K562 (cell line): ENCODE measurements around the gene COL4A4. TPM values are rescaled to one million over a fixed set of nuclear protein-coding genes. Genes with fewer than 3 reads are reported as not detected.

Source experiments
- ATAC-seq: fragments of 200-7000 bp; cut with Tn5 transposase; 3 replicates; pipeline ENCODE4 v1.9.1; 2020; ENCODE audit warnings: moderate library complexity
- BruUV-seq: library from RNA; stranded (reverse); fragments of 400-500 nt; replicated peaks from 2 replicates; lab custom pipeline; 2021; lab: Mats Ljungman, UMichigan
- CTCF ChIA-PET: fragments of 300-600 bp; formaldehyde crosslinking; extraction: SDS; loops from one replicate; lab custom pipeline; 2021; ENCODE audit warnings: low intra/inter-chr PET ratio; lab: Yijun Ruan, JAX
- POLR2A ChIA-PET: fragments of 300-600, 350-650 bp; sonication (Branson Sonifier 250); formaldehyde crosslinking; extraction: SDS; loops from one replicate; lab custom pipeline; 2021; ENCODE audit warnings: antibody characterized with exemption, inconsistent platforms; lab: Yijun Ruan, JAX
- DNase-seq, 4 experiments: peaks; one replicate each; pipeline versions ENCODE4 v3.0.0 to v3.0.0-alpha.2; 2011 to 2018; ENCODE audit warnings: low spot score in 3 of 4, mixed read lengths in 3 of 4; ENCODE audit errors: extremely low read depth in 1 of 4
- FAIRE-seq: peaks from 2 replicates; lab custom pipeline; 2011; peaks lifted over from hg19 to GRCh38; lab: Jason Lieb, UNC
- H2AFZ ChIP-seq: 2 replicates; pipeline ENCODE4 v1.6.0; 2011; ENCODE audit warnings: low read depth, low read length, control low read depth, inconsistent platforms
- H3K27ac ChIP-seq: fragments of 200-600 bp; 3 replicates; pipeline ENCODE4 v1.8.0; 2011; ENCODE audit warnings: low read depth, mild to moderate bottlenecking, control low read depth, inconsistent platforms, low read length, moderate library complexity, mixed read lengths; ENCODE audit errors: extremely low read depth
- H3K27me3 ChIP-seq, 2 experiments: fragments of 300-600 bp in 1 of 2; 2 replicates in 1 of 2; 3 replicates in 1 of 2; pipeline versions ENCODE4 v1.6.0 to v1.8.0; 2011; ENCODE audit warnings: inconsistent platforms in 2 of 2, low read length in 2 of 2, mild to moderate bottlenecking in 1 of 2, mixed read lengths in 1 of 2, moderate library complexity in 1 of 2; ENCODE audit not compliant: control insufficient read depth in 2 of 2, insufficient read depth in 2 of 2
- H3K36me3 ChIP-seq: fragments of 300-600 bp; 3 replicates; pipeline ENCODE4 v1.8.0; 2011; ENCODE audit warnings: mild to moderate bottlenecking, low read length, inconsistent platforms; ENCODE audit not compliant: control insufficient read depth, insufficient read depth
- H3K4me1 ChIP-seq, 2 experiments: fragments of 200-600 bp in 1 of 2; replicated peaks in 1 of 2; 2 replicates in 1 of 2; 3 replicates in 1 of 2; pipeline versions ENCODE4 v1.5.1 to v1.8.0; 2011; ENCODE audit warnings: inconsistent platforms in 2 of 2, low read length in 2 of 2, mild to moderate bottlenecking in 1 of 2, mixed read lengths in 1 of 2, moderate library complexity in 1 of 2; ENCODE audit not compliant: control insufficient read depth in 2 of 2, insufficient read depth in 2 of 2
- H3K4me2 ChIP-seq: 2 replicates; pipeline ENCODE4 v1.6.1; 2011; ENCODE audit warnings: low read length, control low read depth, inconsistent platforms, mixed read lengths; ENCODE audit not compliant: insufficient read depth
- H3K4me3 ChIP-seq: fragments of 200-600 bp; sonication (generic), shearing (Covaris generic); 2 replicates; pipeline ENCODE4 v1.5.1; 2016; ENCODE audit warnings: control low read depth, inconsistent platforms
- H3K79me2 ChIP-seq: fragments of 200-600 bp; 3 replicates; pipeline ENCODE4 v1.8.0; 2011; ENCODE audit warnings: low read length, inconsistent platforms; ENCODE audit not compliant: control insufficient read depth, insufficient read depth
- H3K9ac ChIP-seq, 2 experiments: 2 replicates each; pipeline versions ENCODE4 v1.6.0 to v1.6.1; 2011; ENCODE audit warnings: low read depth in 2 of 2, low read length in 2 of 2, control low read depth in 1 of 2, inconsistent platforms in 1 of 2, mild to moderate bottlenecking in 1 of 2, mixed read lengths in 1 of 2; ENCODE audit not compliant: insufficient read depth in 1 of 2
- H3K9me1 ChIP-seq: one replicate; pipeline ENCODE4 v1.6.0; 2011; ENCODE audit warnings: inconsistent platforms, mild to moderate bottlenecking, low read length, moderate library complexity; ENCODE audit not compliant: control insufficient read depth, insufficient read depth
- H3K9me3 ChIP-seq: replicated peaks from 2 replicates; pipeline ENCODE4 v1.5.1; 2011; ENCODE audit warnings: low read depth, low read length, inconsistent platforms; ENCODE audit not compliant: control insufficient read depth, insufficient read depth
- H4K20me1 ChIP-seq: replicated peaks from 2 replicates; pipeline ENCODE4 v1.6.1; 2011; ENCODE audit warnings: low read length, inconsistent platforms, mixed read lengths; ENCODE audit not compliant: control insufficient read depth, insufficient read depth
- CREB1 ChIP-seq, 2 experiments: sonication (generic) in 1 of 2; formaldehyde crosslinking in 1 of 2; IDR thresholded peaks; 2 replicates each; pipeline versions ENCODE4 v1.6.1 to v1.8.0; 2012 to 2022; ENCODE audit warnings: inconsistent platforms in 1 of 2, mild to moderate bottlenecking in 1 of 2, missing genetic modification reagents in 1 of 2, moderate library complexity in 1 of 2
- HBP1 ChIP-seq: fragments of 450-650 bp; formaldehyde crosslinking; IDR thresholded peaks from 2 replicates; pipeline ENCODE4 v1.4.0; 2022; ENCODE audit warnings: missing genetic modification characterization
- HDAC6 ChIP-seq: IDR thresholded peaks from 2 replicates; pipeline ENCODE4 v1.6.1; 2012; ENCODE audit warnings: low read depth, mild to moderate bottlenecking, control low read depth, inconsistent platforms, low read length, moderate library complexity
- HNRNPH1 ChIP-seq: fragments of 200-400 bp; formaldehyde crosslinking; optimal IDR thresholded peaks from 2 replicates; pipeline ENCODE3; 2017; ENCODE audit warnings: low read depth, mild to moderate bottlenecking, low read length, moderate library complexity
- L3MBTL2 ChIP-seq: fragments of 450-650 bp; IDR thresholded peaks from 2 replicates; pipeline ENCODE4 v1.6.1; 2016; ENCODE audit warnings: mild to moderate bottlenecking, moderate library complexity
- MIER1 ChIP-seq: fragments of 450-650 bp; IDR thresholded peaks from 2 replicates; pipeline ENCODE4 v1.6.1; 2016; ENCODE audit warnings: antibody characterized with exemption, mild to moderate bottlenecking, low read depth
- PYGO2 ChIP-seq: fragments of 450-650 bp; IDR thresholded peaks from 2 replicates; pipeline ENCODE4 v1.6.1; 2016; ENCODE audit warnings: mild to moderate bottlenecking, missing genetic modification characterization, moderate library complexity, missing compliant biosample characterization
- SREBF1 ChIP-seq: fragments of 150-350 bp; IDR thresholded peaks from 2 replicates; pipeline ENCODE4 v1.6.1; 2014; ENCODE audit warnings: antibody characterized with exemption, low read depth, low read length, borderline replicate concordance
- STAT5B ChIP-seq: fragments of 250-450 bp; sonication (Bioruptor Pico); IDR thresholded peaks from 2 replicates; pipeline ENCODE4 v1.8.0; 2021; ENCODE audit warnings: mild to moderate bottlenecking, inconsistent platforms
- TBP ChIP-seq: optimal IDR thresholded peaks from 2 replicates; pipeline ENCODE3; 2011; ENCODE audit warnings: low read depth, low read length, improper control_type of control experiment
- ZBTB12 ChIP-seq: fragments of 250-450 bp; sonication (Bioruptor Pico); IDR thresholded peaks from 2 replicates; pipeline ENCODE4 v1.4.0; 2020
- ZBTB17 ChIP-seq: fragments of 450-650 bp; formaldehyde crosslinking; IDR thresholded peaks from 2 replicates; pipeline ENCODE4 v1.4.0; 2020; ENCODE audit warnings: mild to moderate bottlenecking
- ZNF121 ChIP-seq: sonication (generic); formaldehyde crosslinking; conservative IDR thresholded peaks from 2 replicates; pipeline ENCODE4 v1.8.0; 2022; ENCODE audit warnings: missing genetic modification reagents
- ZNF23 ChIP-seq: fragments of 250-450 bp; sonication (Bioruptor Pico); IDR thresholded peaks from 2 replicates; pipeline ENCODE4 v1.4.0; 2020; ENCODE audit warnings: mild to moderate bottlenecking
- ZNF668 ChIP-seq: fragments of 250-450 bp; sonication (Bioruptor Pico); IDR thresholded peaks from 2 replicates; pipeline ENCODE4 v1.8.0; 2022; ENCODE audit warnings: mild to moderate bottlenecking, inconsistent platforms
- WGBS: fragments of 100-300 bp; shearing (Covaris generic); methylation state at CpG from one replicate; pipeline ENCODE4 v1.1.6; 2016; ENCODE audit warnings: low coverage, mixed read lengths; ENCODE audit not compliant: insufficient coverage; ENCODE audit errors: missing lambda C conversion rate; 5-methylcytosine and 5-hydroxymethylcytosine counted together
- in situ Hi-C: fragments of 300-500 bp; cut with MboI; formaldehyde crosslinking; loops from 4 replicates; pipeline ENCODE4 v1.15.0; 2018; ENCODE audit warnings: inconsistent platforms, mixed read lengths
- intact Hi-C: fragments of 100-400 bp; cut with micrococcal nuclease; formaldehyde crosslinking; loops from 2 replicates; pipeline ENCODE4 v1.14.2; 2022
- polyA plus RNA-seq, 8 experiments: library from polyadenylated mRNA; depleted of rRNA in 4 of 8; stranded (reverse) in 5 of 8; unstranded in 3 of 8; fragments of >200 nt; fragmentation: Nextera tagmentation in 2 of 8; fragmentation: Illumina TruSeq in 1 of 8; extraction: Ambion mirVana in 2 of 8; extraction: Trizol in 1 of 8; gene quantifications; 2 replicates each; pipeline versions ENCODE4 v1.2.1 to v1.2.3, GENCODE V29; 2011 to 2014; ENCODE audit warnings: inconsistent platforms in 1 of 8, missing spikeins in 1 of 8
- total RNA-seq, 7 experiments: library from RNA; depleted of rRNA in 6 of 7; stranded (reverse); fragments of >200 nt in 6 of 7; fragmentation: Illumina TruSeq in 2 of 7; extraction: Trizol in 2 of 7; gene quantifications; 2 replicates each; pipeline versions ENCODE4 v1.2.1 to v1.2.3, GENCODE V29; 2011 to 2021; ENCODE audit warnings: low replicate concordance in 1 of 7
- TF ChIP-seq, protein P1 (sequence below): fragments of 250-450 bp; sonication (Bioruptor Pico); IDR thresholded peaks from 2 replicates; pipeline ENCODE4 v1.4.0; 2020; ENCODE audit warnings: borderline replicate concordance
- TF ChIP-seq, protein P2 (sequence below): fragments of 450-650 bp; formaldehyde crosslinking; IDR thresholded peaks from 2 replicates; pipeline ENCODE4 v1.4.0; 2020; ENCODE audit warnings: mild to moderate bottlenecking
- TF ChIP-seq, protein P3 (sequence below): fragments of 450-650 bp; IDR thresholded peaks from 2 replicates; pipeline ENCODE4 v1.6.1; 2016; ENCODE audit warnings: missing biosample characterization, missing genetic modification characterization

The COL4A4 gene
- total and polyA plus RNA-seq, 9 of the 15 experiments (the other 6 are each of a cell fraction or from before 2014, with no cell fraction given) = under 0.01 to 0.01 TPM; not detected in 7

GRCh38 chr2:226999661-227000060 lies 164.3 kb downstream of the COL4A4 start:
- DNase-seq (no peak), FAIRE-seq (no peak), ATAC-seq (no peak)
- no peaks in the 10 kb centered on the region for H3K27me3 ChIP-seq
- no peaks in the 10 kb centered on the region for H3K9me3 ChIP-seq
- in situ Hi-C loops (no loop called here), intact Hi-C loops (no loop called here)
- no peaks in the 10 kb centered on the region for H3K4me1 ChIP-seq
- no peak overlapping the region for H3K9ac ChIP-seq
- H4K20me1 ChIP-seq = no peaks in the 10 kb centered on the region
- TF ChIP-seq, protein P1, sequence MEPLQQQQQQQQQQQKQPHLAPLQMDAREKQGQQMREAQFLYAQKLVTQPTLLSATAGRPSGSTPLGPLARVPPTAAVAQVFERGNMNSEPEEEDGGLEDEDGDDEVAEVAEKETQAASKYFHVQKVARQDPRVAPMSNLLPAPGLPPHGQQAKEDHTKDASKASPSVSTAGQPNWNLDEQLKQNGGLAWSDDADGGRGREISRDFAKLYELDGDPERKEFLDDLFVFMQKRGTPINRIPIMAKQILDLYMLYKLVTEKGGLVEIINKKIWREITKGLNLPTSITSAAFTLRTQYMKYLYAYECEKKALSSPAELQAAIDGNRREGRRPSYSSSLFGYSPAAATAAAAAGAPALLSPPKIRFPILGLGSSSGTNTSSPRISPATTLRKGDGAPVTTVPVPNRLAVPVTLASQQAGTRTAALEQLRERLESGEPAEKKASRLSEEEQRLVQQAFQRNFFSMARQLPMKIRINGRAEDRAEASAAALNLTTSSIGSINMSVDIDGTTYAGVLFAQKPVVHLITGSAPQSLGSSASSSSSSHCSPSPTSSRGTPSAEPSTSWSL (CRISPR knock-in tag) = no peak
- no peak for TF ChIP-seq ZBTB17
- TF ChIP-seq ZNF121 (CRISPR knock-in tag) = no peak
- no peak for TF ChIP-seq HNRNPH1
- TF ChIP-seq, protein P2, sequence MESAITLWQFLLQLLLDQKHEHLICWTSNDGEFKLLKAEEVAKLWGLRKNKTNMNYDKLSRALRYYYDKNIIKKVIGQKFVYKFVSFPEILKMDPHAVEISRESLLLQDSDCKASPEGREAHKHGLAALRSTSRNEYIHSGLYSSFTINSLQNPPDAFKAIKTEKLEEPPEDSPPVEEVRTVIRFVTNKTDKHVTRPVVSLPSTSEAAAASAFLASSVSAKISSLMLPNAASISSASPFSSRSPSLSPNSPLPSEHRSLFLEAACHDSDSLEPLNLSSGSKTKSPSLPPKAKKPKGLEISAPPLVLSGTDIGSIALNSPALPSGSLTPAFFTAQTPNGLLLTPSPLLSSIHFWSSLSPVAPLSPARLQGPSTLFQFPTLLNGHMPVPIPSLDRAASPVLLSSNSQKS = no peak
- no peak for TF ChIP-seq STAT5B (CRISPR knock-in tag)
- no peak for TF ChIP-seq PYGO2 (tag)
- TF ChIP-seq ZNF23 (CRISPR knock-in tag) = no peak
- TF ChIP-seq MIER1 = no peak
- no peak for TF ChIP-seq TBP
- no peak for TF ChIP-seq HBP1
- TF ChIP-seq SREBF1 = no peak
- no peak for TF ChIP-seq CREB1 (IDR thresholded peaks at IDR 0.05)
- TF ChIP-seq CREB1 (CRISPR knock-in tag; IDR thresholded peaks at IDR 0.05) = no peak
- TF ChIP-seq ZBTB12 = no peak
- no peak for TF ChIP-seq HDAC6
- TF ChIP-seq, protein P3, sequence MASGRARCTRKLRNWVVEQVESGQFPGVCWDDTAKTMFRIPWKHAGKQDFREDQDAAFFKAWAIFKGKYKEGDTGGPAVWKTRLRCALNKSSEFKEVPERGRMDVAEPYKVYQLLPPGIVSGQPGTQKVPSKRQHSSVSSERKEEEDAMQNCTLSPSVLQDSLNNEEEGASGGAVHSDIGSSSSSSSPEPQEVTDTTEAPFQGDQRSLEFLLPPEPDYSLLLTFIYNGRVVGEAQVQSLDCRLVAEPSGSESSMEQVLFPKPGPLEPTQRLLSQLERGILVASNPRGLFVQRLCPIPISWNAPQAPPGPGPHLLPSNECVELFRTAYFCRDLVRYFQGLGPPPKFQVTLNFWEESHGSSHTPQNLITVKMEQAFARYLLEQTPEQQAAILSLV (tag) = no peak
- no peak for TF ChIP-seq ZNF668 (CRISPR knock-in tag)
- TF ChIP-seq L3MBTL2 = no peak
- H3K27ac ChIP-seq = no peak overlapping the region
- no peak overlapping the region for H3K4me3 ChIP-seq
- BruUV-seq = no TSS peak
- POLR2A ChIA-PET = no interaction called here
- no peaks in the 10 kb centered on the region for H3K9me1 ChIP-seq
- H3K4me2 ChIP-seq = no peak overlapping the region
- no peaks in the 10 kb centered on the region for H3K79me2 ChIP-seq
- peaks cover 6% of the 10 kb centered on the region; the same call in 1 of the 3 replicates for H3K36me3 ChIP-seq
- no peak overlapping the region for H2AFZ ChIP-seq
- WGBS = 78% methylated on average over 2 of the region's 2 CpGs
- CTCF ChIA-PET = no interaction called here
